HEK293 (cell line): ENCODE data around the gene THBS2.

Experiments used
- CTCF ChIA-PET: fragments of 350-600 bp; formaldehyde crosslinking; extraction: SDS; loops from one replicate; lab custom pipeline; 2021; ENCODE audit warnings: antibody characterized with exemption; lab: Yijun Ruan, JAX
- POLR2A ChIA-PET: fragments of 300-600 bp; formaldehyde crosslinking; extraction: SDS; loops from one replicate; lab custom pipeline; 2020; ENCODE audit warnings: antibody characterized with exemption, inconsistent platforms; lab: Yijun Ruan, JAX
- H3K27ac ChIP-seq: fragments of 200-500 bp; sonication (Bioruptor generic); 2 replicates; pipeline ENCODE4 v1.5.1; 2014; ENCODE audit warnings: low read depth, low read length, control low read depth, inconsistent platforms; ENCODE audit errors: extremely low read depth
- H3K36me3 ChIP-seq, 2 experiments: fragments of 200-500 bp in 1 of 2; sonication (Bioruptor generic) in 1 of 2; 1 replicate in 1 of 2; 2 replicates in 1 of 2; pipeline ENCODE4 v1.5.1; 2014 to 2017; ENCODE audit warnings: inconsistent platforms in 2 of 2, low read length in 2 of 2; ENCODE audit not compliant: control insufficient read depth in 2 of 2, insufficient read depth in 1 of 2
- H3K4me1 ChIP-seq: fragments of 200-500 bp; sonication (Bioruptor generic); 2 replicates; pipeline ENCODE4 v1.5.1; 2014; ENCODE audit warnings: mild to moderate bottlenecking, low read length, inconsistent platforms; ENCODE audit not compliant: control insufficient read depth, insufficient read depth
- H3K4me3 ChIP-seq: 2 replicates; pipeline ENCODE4 v1.5.1; 2011; ENCODE audit warnings: low read depth, mild to moderate bottlenecking, control low read depth, low read length, moderate library complexity
- H3K9me3 ChIP-seq: fragments of 200-500 bp; sonication (Bioruptor generic); 2 replicates; pipeline ENCODE4 v1.5.1; 2014; ENCODE audit warnings: low read depth, low read length, inconsistent platforms; ENCODE audit not compliant: control insufficient read depth, insufficient read depth
- BCL11B ChIP-seq: fragments of 450-650 bp; formaldehyde crosslinking; IDR thresholded peaks from 2 replicates; pipeline ENCODE4 v1.5.1; 2016; ENCODE audit warnings: low read depth, missing biosample characterization, missing genetic modification characterization
- EGR2 ChIP-seq: fragments of 450-650 bp; formaldehyde crosslinking; IDR thresholded peaks from 2 replicates; pipeline ENCODE4 v1.5.1; 2016; ENCODE audit warnings: low read depth, missing biosample characterization, missing genetic modification characterization
- GLI4 ChIP-seq: fragments of 450-650 bp; formaldehyde crosslinking; IDR thresholded peaks from 2 replicates; pipeline ENCODE4 v1.5.1; 2016; ENCODE audit warnings: missing biosample characterization, missing genetic modification characterization
- GLIS1 ChIP-seq: fragments of 450-650 bp; formaldehyde crosslinking; IDR thresholded peaks from 2 replicates; pipeline ENCODE4 v1.5.1; 2016; ENCODE audit warnings: missing biosample characterization, missing genetic modification characterization
- SCRT2 ChIP-seq: fragments of 450-650 bp; formaldehyde crosslinking; IDR thresholded peaks from 2 replicates; pipeline ENCODE4 v1.5.1; 2016; ENCODE audit warnings: missing biosample characterization, missing genetic modification characterization
- WT1 ChIP-seq: fragments of 450-650 bp; formaldehyde crosslinking; IDR thresholded peaks from 2 replicates; pipeline ENCODE4 v1.5.1; 2016; ENCODE audit warnings: missing biosample characterization, missing genetic modification characterization
- ZNF10 ChIP-seq: fragments of 450-650 bp; formaldehyde crosslinking; IDR thresholded peaks from 2 replicates; pipeline ENCODE4 v1.5.1; 2017; ENCODE audit warnings: missing biosample characterization, missing genetic modification characterization
- ZNF121 ChIP-seq: fragments of 450-650 bp; formaldehyde crosslinking; IDR thresholded peaks from 2 replicates; pipeline ENCODE4 v1.5.1; 2016; ENCODE audit warnings: missing biosample characterization, missing genetic modification characterization
- ZNF202 ChIP-seq: fragments of 450-650 bp; formaldehyde crosslinking; IDR thresholded peaks from 2 replicates; pipeline ENCODE4 v1.5.1; 2016; ENCODE audit warnings: missing biosample characterization, missing genetic modification characterization, borderline replicate concordance
- ZNF23 ChIP-seq: fragments of 450-650 bp; formaldehyde crosslinking; IDR thresholded peaks from 2 replicates; pipeline ENCODE4 v1.5.1; 2016; ENCODE audit warnings: missing biosample characterization, missing genetic modification characterization, borderline replicate concordance
- ZNF311 ChIP-seq: fragments of 450-650 bp; formaldehyde crosslinking; IDR thresholded peaks from 2 replicates; pipeline ENCODE4 v1.5.1; 2017; ENCODE audit warnings: missing biosample characterization, missing genetic modification characterization, borderline replicate concordance
- ZNF366 ChIP-seq: fragments of 450-650 bp; formaldehyde crosslinking; conservative IDR thresholded peaks from 2 replicates; pipeline ENCODE4 v1.5.1; 2016; ENCODE audit warnings: missing biosample characterization, missing genetic modification characterization
- ZNF391 ChIP-seq: fragments of 450-650 bp; formaldehyde crosslinking; IDR thresholded peaks from 2 replicates; pipeline ENCODE4 v1.5.1; 2016; ENCODE audit warnings: low read depth, missing biosample characterization, missing genetic modification characterization, borderline replicate concordance
- ZNF423 ChIP-seq: fragments of 450-650 bp; formaldehyde crosslinking; IDR thresholded peaks from 2 replicates; pipeline ENCODE4 v1.5.1; 2016; ENCODE audit warnings: missing biosample characterization, missing genetic modification characterization
- ZNF473 ChIP-seq: fragments of 450-650 bp; formaldehyde crosslinking; IDR thresholded peaks from 2 replicates; pipeline ENCODE4 v1.5.1; 2017; ENCODE audit warnings: missing biosample characterization, missing genetic modification characterization
- ZNF48 ChIP-seq: fragments of 450-650 bp; formaldehyde crosslinking; IDR thresholded peaks from 2 replicates; pipeline ENCODE4 v1.5.1; 2016; ENCODE audit warnings: missing biosample characterization, missing genetic modification characterization
- ZNF623 ChIP-seq: fragments of 450-650 bp; formaldehyde crosslinking; IDR thresholded peaks from 2 replicates; pipeline ENCODE4 v1.5.1; 2016; ENCODE audit warnings: missing biosample characterization, missing genetic modification characterization
- ZNF654 ChIP-seq: fragments of 450-650 bp; formaldehyde crosslinking; IDR thresholded peaks from 2 replicates; pipeline ENCODE4 v1.5.1; 2016; ENCODE audit warnings: low read depth, missing biosample characterization, missing genetic modification characterization
- ZNF658 ChIP-seq: fragments of 450-650 bp; formaldehyde crosslinking; IDR thresholded peaks from 2 replicates; pipeline ENCODE4; 2016; ENCODE audit warnings: missing biosample characterization, missing genetic modification characterization
- ZNF76 ChIP-seq: fragments of 450-650 bp; formaldehyde crosslinking; IDR thresholded peaks from 2 replicates; pipeline ENCODE4; 2016; ENCODE audit warnings: low read depth, missing biosample characterization, missing genetic modification characterization, borderline replicate concordance
- ZSCAN16 ChIP-seq: fragments of 450-650 bp; formaldehyde crosslinking; IDR thresholded peaks from 2 replicates; pipeline ENCODE4 v1.5.1; 2016; ENCODE audit warnings: missing biosample characterization, missing genetic modification characterization
- ZSCAN30 ChIP-seq: fragments of 450-650 bp; IDR thresholded peaks from 2 replicates; pipeline ENCODE4 v1.5.1; 2018; ENCODE audit warnings: missing biosample characterization, mild to moderate bottlenecking, missing genetic modification characterization, moderate library complexity
- TF ChIP-seq, protein P1 (sequence below): fragments of 450-650 bp; formaldehyde crosslinking; IDR thresholded peaks from 2 replicates; pipeline ENCODE4; 2016; ENCODE audit warnings: missing biosample characterization, missing genetic modification characterization
- TF ChIP-seq, protein P2 (sequence below): fragments of 450-650 bp; formaldehyde crosslinking; IDR thresholded peaks from 2 replicates; pipeline ENCODE4 v1.5.1; 2016; ENCODE audit warnings: missing biosample characterization, missing genetic modification characterization
- TF ChIP-seq, protein P3 (sequence below): fragments of 450-650 bp; formaldehyde crosslinking; IDR thresholded peaks from 2 replicates; pipeline ENCODE4 v1.5.1; 2016; ENCODE audit warnings: missing biosample characterization, missing genetic modification characterization
- TF ChIP-seq, protein P4 (sequence below): IDR thresholded peaks from 2 replicates; pipeline ENCODE4 v1.6.1; 2011; ENCODE audit warnings: mild to moderate bottlenecking, low read depth, low read length, borderline replicate concordance
- TF ChIP-seq, protein P5 (sequence below): fragments of 450-650 bp; formaldehyde crosslinking; IDR thresholded peaks from 2 replicates; pipeline ENCODE4 v1.5.1; 2016; ENCODE audit warnings: missing biosample characterization, missing genetic modification characterization, borderline replicate concordance
- TF ChIP-seq, protein P6 (sequence below): fragments of 450-650 bp; formaldehyde crosslinking; IDR thresholded peaks from 2 replicates; pipeline ENCODE4 v1.5.1; 2016; ENCODE audit warnings: missing biosample characterization, missing genetic modification characterization, low read depth

Gene THBS2

DNA sequence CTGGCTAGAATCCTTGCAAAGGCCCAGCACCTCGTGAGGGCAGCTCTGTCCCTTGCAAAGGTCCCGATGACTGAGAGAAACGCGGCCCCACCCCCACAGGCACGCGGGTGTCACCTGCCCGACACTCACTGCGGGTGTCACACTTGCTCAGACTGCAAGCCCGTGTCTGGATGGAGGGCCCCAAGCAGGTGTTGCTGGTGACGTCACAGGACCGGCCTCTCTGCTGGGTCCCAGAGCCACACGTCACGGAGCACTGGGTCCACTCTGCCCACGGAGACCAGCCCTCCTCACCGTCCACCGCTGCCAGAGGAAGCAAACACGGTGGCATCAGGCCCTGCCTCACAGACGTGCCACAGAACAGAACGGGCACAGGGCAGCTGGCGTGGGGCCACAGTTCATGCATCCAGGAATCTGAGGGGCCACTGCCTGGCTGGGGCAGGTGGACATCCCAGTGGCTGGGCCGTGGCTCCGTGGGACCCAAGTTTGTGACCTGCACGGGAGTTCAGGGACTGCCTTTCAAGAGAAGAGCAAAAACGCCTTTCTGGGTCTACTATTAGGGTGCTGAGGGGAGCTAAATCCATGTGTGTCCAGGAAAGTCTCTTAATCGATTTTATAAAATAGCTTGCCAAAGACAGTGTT is 16.0 kb downstream of the THBS2 start (continued):
- no peak for TF ChIP-seq ZNF48 (tag by site-specific recombination)
- no peak for TF ChIP-seq ZNF311
- TF ChIP-seq, protein P1, sequence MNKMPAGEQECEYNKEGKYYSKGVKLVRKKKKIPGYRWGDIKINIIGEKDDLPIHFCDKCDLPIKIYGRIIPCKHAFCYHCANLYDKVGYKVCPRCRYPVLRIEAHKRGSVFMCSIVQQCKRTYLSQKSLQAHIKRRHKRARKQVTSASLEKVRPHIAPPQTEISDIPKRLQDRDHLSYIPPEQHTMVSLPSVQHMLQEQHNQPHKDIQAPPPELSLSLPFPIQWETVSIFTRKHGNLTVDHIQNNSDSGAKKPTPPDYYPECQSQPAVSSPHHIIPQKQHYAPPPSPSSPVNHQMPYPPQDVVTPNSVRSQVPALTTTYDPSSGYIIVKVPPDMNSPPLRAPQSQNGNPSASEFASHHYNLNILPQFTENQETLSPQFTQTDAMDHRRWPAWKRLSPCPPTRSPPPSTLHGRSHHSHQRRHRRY (tag by site-specific recombination) = no peak
- TF ChIP-seq ZSCAN30 = no peak
- no peak for TF ChIP-seq ZNF654 (tag by site-specific recombination)
- no peak for TF ChIP-seq GLI4
- TF ChIP-seq ZNF23 (tag by site-specific recombination) = no peak
- TF ChIP-seq, all 188 proteins: peak for 0

DNA sequence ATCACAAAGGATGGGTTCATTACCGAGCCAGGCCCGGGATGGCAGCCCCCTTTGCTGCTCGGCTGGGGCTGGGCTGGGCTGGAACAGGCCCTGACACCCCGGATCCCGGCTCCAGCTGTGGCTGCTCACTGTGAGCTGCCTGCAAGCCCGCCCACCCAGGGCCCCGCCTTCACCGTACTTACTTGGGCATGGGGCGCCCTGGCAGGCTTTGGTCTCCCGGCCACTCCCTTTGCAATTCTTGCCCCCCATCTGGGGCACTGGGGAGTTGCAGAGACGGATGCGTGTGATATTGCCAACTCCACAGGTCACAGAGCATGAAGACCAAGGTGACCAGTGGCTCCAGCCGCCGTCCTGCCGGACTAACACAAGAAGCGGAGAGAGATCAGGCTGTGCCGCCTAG is 16.7 kb downstream of the THBS2 start:
- no peak overlapping the region for H3K4me3 ChIP-seq
- no peaks in the 10 kb centered on the region for H3K36me3 ChIP-seq
- H3K4me1 ChIP-seq = no peaks in the 10 kb centered on the region
- POLR2A ChIA-PET = no interaction called here
- TF ChIP-seq, protein P2, sequence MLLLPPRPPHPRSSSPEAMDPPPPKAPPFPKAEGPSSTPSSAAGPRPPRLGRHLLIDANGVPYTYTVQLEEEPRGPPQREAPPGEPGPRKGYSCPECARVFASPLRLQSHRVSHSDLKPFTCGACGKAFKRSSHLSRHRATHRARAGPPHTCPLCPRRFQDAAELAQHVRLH = no peak
- TF ChIP-seq ZNF10 (tag by site-specific recombination) (no peak), ZNF473 (tag by site-specific recombination) (no peak), ZNF121 (no peak), ZNF366 (no peak), ZNF76 (tag by site-specific recombination) (no peak), BCL11B (no peak), GLIS1 (tag by site-specific recombination) (no peak), ZNF391 (tag by site-specific recombination) (no peak), ZSCAN16 (tag by site-specific recombination) (no peak)
- TF ChIP-seq, protein P3, sequence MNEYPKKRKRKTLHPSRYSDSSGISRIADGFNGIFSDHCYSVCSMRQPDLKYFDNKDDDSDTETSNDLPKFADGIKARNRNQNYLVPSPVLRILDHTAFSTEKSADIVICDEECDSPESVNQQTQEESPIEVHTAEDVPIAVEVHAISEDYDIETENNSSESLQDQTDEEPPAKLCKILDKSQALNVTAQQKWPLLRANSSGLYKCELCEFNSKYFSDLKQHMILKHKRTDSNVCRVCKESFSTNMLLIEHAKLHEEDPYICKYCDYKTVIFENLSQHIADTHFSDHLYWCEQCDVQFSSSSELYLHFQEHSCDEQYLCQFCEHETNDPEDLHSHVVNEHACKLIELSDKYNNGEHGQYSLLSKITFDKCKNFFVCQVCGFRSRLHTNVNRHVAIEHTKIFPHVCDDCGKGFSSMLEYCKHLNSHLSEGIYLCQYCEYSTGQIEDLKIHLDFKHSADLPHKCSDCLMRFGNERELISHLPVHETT (tag by site-specific recombination) = no peak
- TF ChIP-seq, protein P4, sequence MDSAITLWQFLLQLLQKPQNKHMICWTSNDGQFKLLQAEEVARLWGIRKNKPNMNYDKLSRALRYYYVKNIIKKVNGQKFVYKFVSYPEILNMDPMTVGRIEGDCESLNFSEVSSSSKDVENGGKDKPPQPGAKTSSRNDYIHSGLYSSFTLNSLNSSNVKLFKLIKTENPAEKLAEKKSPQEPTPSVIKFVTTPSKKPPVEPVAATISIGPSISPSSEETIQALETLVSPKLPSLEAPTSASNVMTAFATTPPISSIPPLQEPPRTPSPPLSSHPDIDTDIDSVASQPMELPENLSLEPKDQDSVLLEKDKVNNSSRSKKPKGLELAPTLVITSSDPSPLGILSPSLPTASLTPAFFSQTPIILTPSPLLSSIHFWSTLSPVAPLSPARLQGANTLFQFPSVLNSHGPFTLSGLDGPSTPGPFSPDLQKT = no peak
- CTCF ChIA-PET = no interaction called here
- H3K9me3 ChIP-seq = no peaks in the 10 kb centered on the region
- H3K27ac ChIP-seq = no peak overlapping the region

DNA sequence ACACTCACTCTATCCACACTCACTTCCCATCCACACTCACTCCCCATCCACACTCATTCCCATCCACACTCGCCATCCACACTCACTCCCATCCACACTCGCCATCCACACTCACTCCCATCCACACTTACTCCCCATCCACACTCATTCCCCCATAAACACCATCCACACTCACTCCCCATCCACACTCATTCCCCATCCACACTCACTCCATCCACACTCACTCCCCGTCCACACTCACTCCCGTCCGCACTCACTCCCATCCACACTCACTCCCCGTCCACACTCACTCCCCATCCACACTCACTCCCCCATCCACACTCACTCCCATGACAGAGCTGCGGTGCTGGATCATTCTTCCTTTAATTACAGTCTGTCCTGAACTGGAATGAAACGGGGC is 17.1 kb downstream of the THBS2 start:
- Histone ChIP-seq H3K36me3 (no peaks in the 10 kb centered on the region), H3K9me3 (no peaks in the 10 kb centered on the region), H3K4me3 (no peak overlapping the region), H3K4me1 (no peaks in the 10 kb centered on the region), H3K27ac (no peak overlapping the region)
- ChIA-PET CTCF (no interaction called here), POLR2A (no interaction called here)
- TF ChIP-seq, protein P5, sequence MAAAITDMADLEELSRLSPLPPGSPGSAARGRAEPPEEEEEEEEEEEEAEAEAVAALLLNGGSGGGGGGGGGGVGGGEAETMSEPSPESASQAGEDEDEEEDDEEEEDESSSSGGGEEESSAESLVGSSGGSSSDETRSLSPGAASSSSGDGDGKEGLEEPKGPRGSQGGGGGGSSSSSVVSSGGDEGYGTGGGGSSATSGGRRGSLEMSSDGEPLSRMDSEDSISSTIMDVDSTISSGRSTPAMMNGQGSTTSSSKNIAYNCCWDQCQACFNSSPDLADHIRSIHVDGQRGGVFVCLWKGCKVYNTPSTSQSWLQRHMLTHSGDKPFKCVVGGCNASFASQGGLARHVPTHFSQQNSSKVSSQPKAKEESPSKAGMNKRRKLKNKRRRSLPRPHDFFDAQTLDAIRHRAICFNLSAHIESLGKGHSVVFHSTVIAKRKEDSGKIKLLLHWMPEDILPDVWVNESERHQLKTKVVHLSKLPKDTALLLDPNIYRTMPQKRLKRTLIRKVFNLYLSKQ (tag by site-specific recombination) = no peak
- TF ChIP-seq, protein P6, sequence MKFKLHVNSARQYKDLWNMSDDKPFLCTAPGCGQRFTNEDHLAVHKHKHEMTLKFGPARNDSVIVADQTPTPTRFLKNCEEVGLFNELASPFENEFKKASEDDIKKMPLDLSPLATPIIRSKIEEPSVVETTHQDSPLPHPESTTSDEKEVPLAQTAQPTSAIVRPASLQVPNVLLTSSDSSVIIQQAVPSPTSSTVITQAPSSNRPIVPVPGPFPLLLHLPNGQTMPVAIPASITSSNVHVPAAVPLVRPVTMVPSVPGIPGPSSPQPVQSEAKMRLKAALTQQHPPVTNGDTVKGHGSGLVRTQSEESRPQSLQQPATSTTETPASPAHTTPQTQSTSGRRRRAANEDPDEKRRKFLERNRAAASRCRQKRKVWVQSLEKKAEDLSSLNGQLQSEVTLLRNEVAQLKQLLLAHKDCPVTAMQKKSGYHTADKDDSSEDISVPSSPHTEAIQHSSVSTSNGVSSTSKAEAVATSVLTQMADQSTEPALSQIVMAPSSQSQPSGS (tag by site-specific recombination) = no peak
- TF ChIP-seq WT1 (tag by site-specific recombination) (no peak), EGR2 (tag by site-specific recombination) (no peak), ZNF202 (tag by site-specific recombination) (no peak), ZNF658 (tag by site-specific recombination) (no peak), SCRT2 (no peak), ZNF423 (tag by site-specific recombination) (no peak), ZNF623 (tag by site-specific recombination) (no peak)
